ENCODE results near the gene ALOX5AP.

DNA sequence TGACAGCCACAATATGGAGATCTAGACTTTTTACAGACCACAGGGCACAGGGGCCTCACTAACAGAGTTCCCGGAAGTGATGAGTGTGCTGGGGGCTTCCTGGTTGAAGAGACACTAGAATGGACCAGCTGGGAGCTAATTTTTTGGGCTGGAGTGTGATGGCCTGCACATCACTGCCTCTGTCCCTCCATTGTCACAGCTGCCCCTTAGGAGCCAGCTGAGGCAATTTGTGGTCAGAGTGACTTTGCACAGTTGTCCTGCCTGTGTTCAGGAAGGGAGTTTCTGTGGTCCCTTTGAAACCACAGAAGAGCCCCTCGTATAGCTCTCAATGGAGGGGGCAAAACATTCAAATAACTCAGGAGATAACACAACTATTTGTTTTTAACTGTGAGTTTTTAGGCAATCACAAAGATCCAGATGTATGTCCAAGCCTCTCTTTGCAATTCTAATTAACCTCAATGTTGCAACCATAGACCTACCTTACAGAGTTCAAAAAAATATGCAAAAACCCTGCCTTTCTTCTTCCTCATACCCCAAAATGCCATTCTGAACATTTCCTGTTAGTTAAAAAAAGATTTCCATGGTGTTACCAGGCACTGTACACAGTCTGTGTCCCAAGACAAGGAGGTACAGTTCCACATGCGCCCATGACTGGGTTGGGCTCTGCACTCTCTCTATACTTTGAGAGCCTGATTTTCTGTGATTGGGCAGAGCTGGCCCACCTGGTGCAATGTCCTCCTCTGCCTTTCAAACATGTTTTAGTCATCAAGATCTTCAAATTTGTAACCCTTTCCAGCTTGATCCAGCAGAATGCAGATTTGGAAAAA lies 2.4 kb downstream of the ALOX5AP start:
- TF ChIP-seq POLR2AphosphoS5 (IDR thresholded peaks at IDR 0.05; ENCODE audit: low read depth, low read length) = no peak
- no peak for TF ChIP-seq POLR2A (IDR thresholded peaks at IDR 0.05; ENCODE audit: low read depth, low read length)
